Spleen (tissue), 11 donors: ENCODE data around the gene BAHCC1. TPM values are rescaled to one million over a fixed set of nuclear protein-coding genes. Genes with fewer than 3 reads are reported as not detected.

Experiments used
- DNase-seq: peaks from one replicate; pipeline ENCODE4 v3.0.0-alpha.2; 2020
- H3K27ac ChIP-seq, 8 donors: fragments of 200-600 bp; sonication (generic) in 7 of 8; 1 replicate in 4 of 8; 2 replicates in 4 of 8; pipeline versions ENCODE4 v1.5.0 to v1.8.0; 2016 to 2021; ENCODE audit warnings: inconsistent platforms in 4 of 8, mild to moderate bottlenecking in 4 of 8, moderate library complexity in 1 of 8
- H3K27me3 ChIP-seq, 7 donors: fragments of 200-600 bp; sonication (generic) in 6 of 7; replicated peaks in 1 of 7; 1 replicate in 4 of 7; 2 replicates in 3 of 7; pipeline versions ENCODE4 v1.5.0 to v1.8.0; 2016 to 2021; ENCODE audit warnings: inconsistent platforms in 3 of 7, mild to moderate bottlenecking in 1 of 7
- H3K36me3 ChIP-seq, 6 donors: fragments of 200-600 bp; sonication (generic) in 5 of 6; 1 replicate in 4 of 6; 2 replicates in 2 of 6; pipeline versions ENCODE4 v1.5.0 to v1.8.0; 2016 to 2021; ENCODE audit warnings: inconsistent platforms in 2 of 6
- H3K4me1 ChIP-seq, 6 donors: fragments of 200-600 bp; sonication (generic) in 5 of 6; 1 replicate in 3 of 6; 2 replicates in 3 of 6; pipeline versions ENCODE4 v1.5.0 to v1.8.0; 2016 to 2021; ENCODE audit warnings: inconsistent platforms in 3 of 6
- H3K4me3 ChIP-seq, 8 donors: fragments of 200-600 bp; sonication (generic) in 7 of 8; 1 replicate in 4 of 8; 2 replicates in 4 of 8; pipeline versions ENCODE4 v1.5.0 to v1.8.0; 2016 to 2021; ENCODE audit warnings: inconsistent platforms in 4 of 8, mild to moderate bottlenecking in 4 of 8, moderate library complexity in 2 of 8
- H3K9me3 ChIP-seq, 8 donors: fragments of 200-600 bp; sonication (generic) in 7 of 8; 1 replicate in 4 of 8; 2 replicates in 4 of 8; pipeline versions ENCODE4 v1.5.0 to v1.8.0; 2016 to 2021; ENCODE audit warnings: inconsistent platforms in 4 of 8
- POLR2A ChIP-seq, 3 donors: fragments of 450-650 bp; IDR thresholded peaks; one replicate each; pipeline ENCODE4 v1.5.1; 2017; ENCODE audit warnings: antibody characterized with exemption in 3 of 3, mild to moderate bottlenecking in 1 of 3
- POLR2AphosphoS5 ChIP-seq, 3 donors: sonication (generic); formaldehyde crosslinking; IDR thresholded peaks; one replicate each; pipeline ENCODE4 v1.5.1; 2017; ENCODE audit warnings: antibody characterized with exemption in 3 of 3
- WGBS, 5 donors: extraction: QIAGEN DNeasy Blood & Tissue Kit in 3 of 5; methylation state at CpG; one replicate each; pipeline versions ENCODE4 v1.1.5 to v1.1.7; 2013 to 2018; 5-methylcytosine and 5-hydroxymethylcytosine counted together
- intact Hi-C: fragments of 100-400 bp; cut with DNase I; formaldehyde crosslinking; loops from one replicate; pipeline ENCODE4 v1.15.0; 2023; ENCODE audit warnings: low total_unique reads
- polyA plus RNA-seq, 3 donors: library from polyadenylated mRNA; stranded (reverse); fragments of 200-250 nt; gene quantifications; one replicate each; pipeline ENCODE4 v1.2.1, GENCODE V29; 2013
- total RNA-seq, 7 donors: library from RNA; depleted of rRNA in 3 of 7; stranded (reverse); fragments of >200 nt in 3 of 7; fragmentation: NEBNext Ultra II Directional in 4 of 7; extraction: Animal tissue kit (Norgen Biotek cat#: 25700) in 4 of 7; gene quantifications; one replicate each; pipeline versions ENCODE4 v1.1.0 to v1.2.1, GENCODE V29; 2016 to 2021
- TF ChIP-seq, protein P1 (sequence below), 11 experiments: fragments of 200-600 bp in 7 of 11; fragments of 450-650 bp in 4 of 11; sonication (generic) in 4 of 11; IDR thresholded peaks in 8 of 11; conservative IDR thresholded peaks in 3 of 11; 1 replicate in 7 of 11; 2 replicates in 4 of 11; pipeline versions ENCODE4 v1.4.0 to v1.8.0; 2016 to 2021; ENCODE audit warnings: antibody characterized with exemption in 11 of 11, inconsistent platforms in 4 of 11, mild to moderate bottlenecking in 1 of 11
- donor health status: healthy with polysubstance abuse.
- donor health status: DM: no; HTN: no; CAD: no; lungs with moderate emphysema.
- donor health status: DM: no; HTN: no; CAD: no.
- donor health status: Bipolar disorder and iron deficiency.
- donor health status: healthy.
- donor health status: DM: no; HTN: no; CAD: no.
- donor health status: DM: yes; HTN: yes; CAD: no.

The BAHCC1 gene
- total and polyA plus RNA-seq, 10 donors, result 1.7 to 20.3 (median 12.4) TPM

- 75 to 87% (median 81%) methylated on average over 17 to 27 of the region's 27 CpGs for WGBS, 5 donors
- H3K36me3 ChIP-seq, result peaks cover 0 to 47% (median 0%) of the 10 kb centered on the region in 6 donors
- intact Hi-C loops, result no loop called here
Observed at GRCh38 chr17:81459224-81459623, 64.0 kb downstream of the BAHCC1 start.

GRCh38 chr17:81459864-81460263 lies 64.6 kb downstream of the BAHCC1 start:
- DNase-seq, result no peak
- Histone ChIP-seq H3K9me3 (no peaks in the 10 kb centered on the region), H3K4me1 (peaks cover 5 to 72% (median 45%) of the 10 kb centered on the region in 6 donors), H3K4me3 (no peak overlapping the region), H3K27me3 (peaks cover 0 to 18% (median 0%) of the 10 kb centered on the region in 7 donors), H3K27ac (peak overlapping the region in 3 of 8 donors; percentile 28 to 83 (median 43)), H3K36me3 (peaks cover 0 to 47% (median 0%) of the 10 kb centered on the region in 6 donors)
- TF ChIP-seq, protein P1, sequence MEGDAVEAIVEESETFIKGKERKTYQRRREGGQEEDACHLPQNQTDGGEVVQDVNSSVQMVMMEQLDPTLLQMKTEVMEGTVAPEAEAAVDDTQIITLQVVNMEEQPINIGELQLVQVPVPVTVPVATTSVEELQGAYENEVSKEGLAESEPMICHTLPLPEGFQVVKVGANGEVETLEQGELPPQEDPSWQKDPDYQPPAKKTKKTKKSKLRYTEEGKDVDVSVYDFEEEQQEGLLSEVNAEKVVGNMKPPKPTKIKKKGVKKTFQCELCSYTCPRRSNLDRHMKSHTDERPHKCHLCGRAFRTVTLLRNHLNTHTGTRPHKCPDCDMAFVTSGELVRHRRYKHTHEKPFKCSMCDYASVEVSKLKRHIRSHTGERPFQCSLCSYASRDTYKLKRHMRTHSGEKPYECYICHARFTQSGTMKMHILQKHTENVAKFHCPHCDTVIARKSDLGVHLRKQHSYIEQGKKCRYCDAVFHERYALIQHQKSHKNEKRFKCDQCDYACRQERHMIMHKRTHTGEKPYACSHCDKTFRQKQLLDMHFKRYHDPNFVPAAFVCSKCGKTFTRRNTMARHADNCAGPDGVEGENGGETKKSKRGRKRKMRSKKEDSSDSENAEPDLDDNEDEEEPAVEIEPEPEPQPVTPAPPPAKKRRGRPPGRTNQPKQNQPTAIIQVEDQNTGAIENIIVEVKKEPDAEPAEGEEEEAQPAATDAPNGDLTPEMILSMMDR (IDR thresholded peaks at IDR 0.05 in 8 of 11, conservative IDR thresholded peaks at IDR 0.05 in 3 of 11), result no peak
- no peak for TF ChIP-seq POLR2A (IDR thresholded peaks at IDR 0.05)
- TF ChIP-seq POLR2AphosphoS5 (IDR thresholded peaks at IDR 0.05), result no peak
- WGBS, 5 donors, result 64 to 74% (median 71%) methylated on average over 5 to 16 of the region's 16 CpGs
- intact Hi-C loops, result no loop called here

More at GRCh38 chr17:81459224-81459623, 64.0 kb downstream of the BAHCC1 start:
- H3K9me3 ChIP-seq, result no peaks in the 10 kb centered on the region
- H3K4me1 ChIP-seq, result peaks cover 5 to 79% (median 52%) of the 10 kb centered on the region in 6 donors
- peaks cover 0 to 24% (median 0%) of the 10 kb centered on the region in 7 donors for H3K27me3 ChIP-seq
- peak overlapping the region in 6 of 8 donors; percentile 43 to 83 (median 65) for H3K27ac ChIP-seq
- H3K4me3 ChIP-seq, result peak overlapping the region in 1 of 8 donors; percentile 8
- TF ChIP-seq POLR2AphosphoS5 (IDR thresholded peaks at IDR 0.05), result peak in 2 of 3 donors; percentile 76
- TF ChIP-seq, protein P1 (IDR thresholded peaks at IDR 0.05 in 8 of 11, conservative IDR thresholded peaks at IDR 0.05 in 3 of 11), result no peak
- peak; percentile 87 for DNase-seq

DNA sequence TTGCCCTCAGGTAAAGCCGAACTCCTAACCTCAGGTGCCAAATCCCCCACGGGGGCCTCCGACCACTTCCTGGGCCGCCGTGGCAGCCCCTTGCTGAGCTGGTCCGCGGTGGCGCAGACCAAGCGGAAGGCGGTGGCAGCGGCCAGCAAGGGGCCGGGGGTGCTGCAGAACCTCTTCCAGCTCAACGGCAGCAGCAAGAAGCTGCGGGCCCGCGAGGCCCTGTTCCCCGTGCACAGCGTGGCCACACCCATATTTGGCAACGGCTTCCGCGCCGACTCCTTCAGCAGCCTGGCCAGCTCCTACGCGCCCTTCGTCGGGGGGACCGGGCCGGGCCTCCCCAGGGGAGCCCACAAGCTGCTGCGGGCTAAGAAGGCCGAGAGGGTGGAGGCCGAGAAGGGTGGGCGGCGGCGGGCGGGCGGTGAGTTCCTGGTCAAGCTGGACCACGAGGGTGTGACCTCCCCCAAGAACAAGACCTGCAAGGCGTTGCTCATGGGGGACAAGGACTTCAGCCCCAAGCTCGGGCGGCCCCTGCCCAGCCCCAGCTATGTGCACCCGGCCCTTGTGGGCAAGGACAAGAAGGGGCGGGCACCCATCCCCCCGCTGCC lies 65.7 kb downstream of the BAHCC1 start:
- 40 to 65% (median 53%) methylated on average over 34 to 43 of the region's 43 CpGs for WGBS, 5 donors
- Histone ChIP-seq H3K4me3 (peak overlapping the region in 4 of 8 donors; percentile 9 to 46 (median 16)), H3K27ac (peak overlapping the region in 6 of 8 donors; percentile 20 to 75 (median 41))

More for the DNA sequence above, 65.7 kb downstream of the BAHCC1 start:
- Histone ChIP-seq H3K4me1 (peaks cover 0 to 61% (median 34%) of the 10 kb centered on the region in 6 donors), H3K27me3 (peaks cover 0 to 7% (median 0%) of the 10 kb centered on the region in 7 donors), H3K9me3 (no peaks in the 10 kb centered on the region), H3K36me3 (peaks cover 0 to 47% (median 0%) of the 10 kb centered on the region in 6 donors)
- intact Hi-C loops, result no loop called here
- TF ChIP-seq, protein P1 (IDR thresholded peaks at IDR 0.05 in 8 of 11, conservative IDR thresholded peaks at IDR 0.05 in 3 of 11), result no peak
- TF ChIP-seq POLR2AphosphoS5 (IDR thresholded peaks at IDR 0.05) (no peak), POLR2A (IDR thresholded peaks at IDR 0.05) (no peak)
- peak; percentile 91 for DNase-seq
